C1 segment of cervical spinal cord (tissue), 14 donors: ENCODE data around the gene KIF26B.

Experiments used
- DNase-seq, 14 donors: peaks; one replicate each; lab custom pipeline; 2025; lab: John Stamatoyannopoulos, UW

KIF26B gene

GRCh38 chr1:245240648-245241165 lies 85.9 kb downstream of the KIF26B start:
- peak in 1 of 14 donors; percentile 24 for DNase-seq

- DNase-seq = no peak
These were observed 86.8 kb downstream of the KIF26B start for GRCh38 chr1:245241526-245242130.

- no peak for DNase-seq
These were observed 88.2 kb downstream of the KIF26B start for GRCh38 chr1:245242989-245243388.

GRCh38 chr1:245245021-245245667 lies 90.4 kb downstream of the KIF26B start:
- no peak for DNase-seq

GRCh38 chr1:245246433-245246832 lies 91.6 kb downstream of the KIF26B start:
- no peak for DNase-seq

- DNase-seq = no peak
These were observed 92.6 kb downstream of the KIF26B start for GRCh38 chr1:245247356-245247755.

GRCh38 chr1:245247801-245248200 lies 93.0 kb downstream of the KIF26B start:
- DNase-seq = peak in 1 of 14 donors; percentile 67

- DNase-seq = peak in 1 of 14 donors; percentile 67
These were observed 93.5 kb downstream of the KIF26B start for GRCh38 chr1:245248231-245248731.

GRCh38 chr1:245255783-245256182 lies 101.0 kb downstream of the KIF26B start:
- no peak for DNase-seq

- DNase-seq = no peak
These were observed 101.7 kb downstream of the KIF26B start for GRCh38 chr1:245256528-245256927.

GRCh38 chr1:245258271-245258920 lies 103.6 kb downstream of the KIF26B start:
- DNase-seq = peak in 1 of 14 donors; percentile 22

GRCh38 chr1:245260110-245260882 lies 105.5 kb downstream of the KIF26B start:
- no peak for DNase-seq

- DNase-seq = no peak
These were observed 106.1 kb downstream of the KIF26B start for GRCh38 chr1:245260883-245261282.

GRCh38 chr1:245261786-245262185 lies 107.0 kb downstream of the KIF26B start:
- no peak for DNase-seq

GRCh38 chr1:245263529-245264095 lies 108.8 kb downstream of the KIF26B start:
- DNase-seq = peak in 1 of 14 donors; percentile 30

- DNase-seq = no peak
These were observed 109.4 kb downstream of the KIF26B start for GRCh38 chr1:245264226-245264625.

- DNase-seq = no peak
These were observed 111.3 kb downstream of the KIF26B start for GRCh38 chr1:245266105-245266504.

- no peak for DNase-seq
These were observed 115.3 kb downstream of the KIF26B start for GRCh38 chr1:245270063-245270462.

- DNase-seq = no peak
These were observed 116.2 kb downstream of the KIF26B start for GRCh38 chr1:245270972-245271371.

GRCh38 chr1:245272676-245273075 lies 117.9 kb downstream of the KIF26B start:
- DNase-seq = no peak

GRCh38 chr1:245276445-245276844 lies 121.7 kb downstream of the KIF26B start:
- DNase-seq = no peak
